ENCODE results near the gene C2CD4B. TPM values are rescaled to one million over a fixed set of nuclear protein-coding genes. Genes with fewer than 3 reads are reported as not detected.

C2CD4B gene
- total and polyA plus RNA-seq, 10 of the 15 experiments (the other 5 are each of a cell fraction or from before 2014, with no cell fraction given), result not detected

- Histone ChIP-seq H3K27ac (ENCODE audit: control insufficient read depth, insufficient read depth) (no peak overlapping the region), H2AFZ (ENCODE audit: control insufficient read depth, low read depth, low read length) (no peak overlapping the region), H3K27me3 (replicated peaks in 1 of 2; ENCODE audit: control insufficient read depth in 2 of 2, insufficient read depth in 2 of 2, low read length in 1 of 2) (no peaks in the 10 kb centered on the region), H4K20me1 (ENCODE audit: control insufficient read depth, insufficient read depth) (no peaks in the 10 kb centered on the region), H3K4me3 (no peak overlapping the region), H3K79me2 (ENCODE audit: control insufficient read depth, insufficient read depth, low read length) (no peaks in the 10 kb centered on the region), H3K9ac (ENCODE audit: control insufficient read depth, insufficient read depth, low read length) (no peak overlapping the region), H3K4me2 (ENCODE audit: control insufficient read depth, insufficient read depth) (no peak overlapping the region), H3K4me1 (ENCODE audit: control insufficient read depth, insufficient read depth, low read length) (no peaks in the 10 kb centered on the region), H3K36me3 (ENCODE audit: control insufficient read depth in 2 of 2, insufficient read depth in 2 of 2, low read length in 1 of 2) (no peaks in the 10 kb centered on the region), H3K9me3 (replicated peaks; ENCODE audit: control insufficient read depth, insufficient read depth, low read length) (no peaks in the 10 kb centered on the region)
- FAIRE-seq, result no peak
- in situ Hi-C loops (cut with MboI) (no loop called here), intact Hi-C loops (cut with micrococcal nuclease; ENCODE audit: unreplicated experiment) (no loop called here)
- no peak for DNase-seq (ENCODE audit: low read depth, low spot score)
- CTCF ChIA-PET, result no interaction called here
- ATAC-seq, result no peak
- POLR2A ChIA-PET, result no interaction called here
- RAD21 ChIA-PET (ENCODE audit: unreplicated experiment), result no interaction called here
- BruUV-seq (replicated peaks), result no TSS peak
- TF ChIP-seq GABPA (IDR thresholded peaks at IDR 0.05; ENCODE audit: low read depth) (no peak), GATAD2B (conservative IDR thresholded peaks at IDR 0.05; ENCODE audit: low read depth) (no peak), STAT1 (conservative IDR thresholded peaks at IDR 0.05) (no peak), ESRRA (IDR thresholded peaks at IDR 0.05; ENCODE audit: low read length) (no peak), SREBF1 (IDR thresholded peaks at IDR 0.05; ENCODE audit: low read length) (no peak), ZNF384 (IDR thresholded peaks at IDR 0.05; ENCODE audit: borderline replicate concordance, low read depth, low read length) (no peak), MEF2A (IDR thresholded peaks at IDR 0.05; ENCODE audit: insufficient read depth, low read depth, low read length) (no peak)
- 20% methylated on average over 3 of the region's 3 CpGs for WGBS (ENCODE audit: insufficient coverage, insufficient replicate concordance, low lambda C conversion rate, missing lambda C conversion rate)
- SMC1A ChIA-PET (ENCODE audit: uncharacterized antibody, unreplicated experiment), result no interaction called here
These were observed 17.9 kb downstream of the C2CD4B start for GRCh38 chr15:62147149-62147548.

DNA sequence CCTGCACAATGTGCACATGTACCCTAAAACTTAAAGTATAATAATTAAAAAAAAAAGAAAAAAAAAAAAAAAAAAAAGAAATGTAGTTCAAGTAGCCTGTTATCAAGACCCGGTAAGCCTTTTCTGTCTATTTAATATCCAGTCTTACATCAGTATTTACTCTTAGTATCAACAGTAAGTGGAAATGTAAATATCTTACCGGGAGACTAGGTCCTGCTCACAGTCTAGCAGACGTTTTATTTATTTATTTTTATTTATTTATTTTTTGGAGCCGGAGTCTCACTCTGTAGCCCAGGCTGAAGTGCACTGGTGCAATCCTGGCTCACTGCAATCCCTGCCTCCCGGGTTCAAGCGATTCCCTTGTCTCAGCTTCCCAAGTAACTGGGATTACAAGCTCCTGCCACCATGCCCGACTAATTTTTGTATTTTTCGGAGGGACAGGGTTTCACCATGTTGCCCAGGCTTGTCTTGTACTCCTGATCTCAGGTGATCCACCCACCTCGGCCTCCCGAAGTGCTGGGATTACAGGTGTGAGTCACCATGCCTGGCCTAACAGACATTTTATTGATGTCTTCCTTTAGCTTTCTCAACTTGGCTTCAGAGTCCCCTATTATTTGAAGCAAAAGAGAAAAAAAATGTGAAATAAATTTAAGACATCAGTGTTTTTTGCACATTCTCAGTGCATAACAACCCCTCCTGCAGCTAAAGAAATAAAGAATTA lies 19.9 kb downstream of the C2CD4B start:
- Histone ChIP-seq H3K36me3 (ENCODE audit: control insufficient read depth in 2 of 2, insufficient read depth in 2 of 2, low read length in 1 of 2) (no peaks in the 10 kb centered on the region), H3K27ac (ENCODE audit: control insufficient read depth, insufficient read depth) (no peak overlapping the region), H3K4me1 (ENCODE audit: control insufficient read depth, insufficient read depth, low read length) (no peaks in the 10 kb centered on the region), H4K20me1 (ENCODE audit: control insufficient read depth, insufficient read depth) (no peaks in the 10 kb centered on the region), H3K4me3 (no peak overlapping the region), H3K9ac (ENCODE audit: control insufficient read depth, insufficient read depth, low read length) (no peak overlapping the region), H2AFZ (ENCODE audit: control insufficient read depth, low read depth, low read length) (no peak overlapping the region), H3K9me3 (replicated peaks; ENCODE audit: control insufficient read depth, insufficient read depth, low read length) (no peaks in the 10 kb centered on the region), H3K79me2 (ENCODE audit: control insufficient read depth, insufficient read depth, low read length) (no peaks in the 10 kb centered on the region), H3K4me2 (ENCODE audit: control insufficient read depth, insufficient read depth) (no peak overlapping the region), H3K27me3 (replicated peaks in 1 of 2; ENCODE audit: control insufficient read depth in 2 of 2, insufficient read depth in 2 of 2, low read length in 1 of 2) (no peaks in the 10 kb centered on the region)
- CTCF ChIA-PET, result interaction anchor here (0.9 kb wide), 1 partner anchor 11 kb away, joined by 3 read pairs; no protein-coding TSS in a partner anchor
- SMC1A ChIA-PET (ENCODE audit: uncharacterized antibody, unreplicated experiment), result no interaction called here
- RAD21 ChIA-PET (ENCODE audit: unreplicated experiment), result no interaction called here
- 34% methylated on average over 10 of the region's 10 CpGs for WGBS (ENCODE audit: insufficient coverage, insufficient replicate concordance, low lambda C conversion rate, missing lambda C conversion rate)
- no TSS peak for BruUV-seq (replicated peaks)
- TF ChIP-seq RCOR1 (conservative IDR thresholded peaks at IDR 0.05; ENCODE audit: low read depth, low read length) (no peak), BCL11A (IDR thresholded peaks at IDR 0.05; ENCODE audit: low read depth, low read length) (no peak), CBX5 (IDR thresholded peaks at IDR 0.05; ENCODE audit: low read depth) (no peak)
- no peak for ATAC-seq
- intact Hi-C loops (cut with micrococcal nuclease; ENCODE audit: unreplicated experiment) (no loop called here), in situ Hi-C loops (cut with MboI) (no loop called here)
- no peak for DNase-seq (ENCODE audit: low read depth, low spot score)
- POLR2A ChIA-PET, result no interaction called here
- no peak for FAIRE-seq
